Measurements from ENCODE around the gene ID2.

- no peak for TF ChIP-seq HOMEZ (CRISPR knock-in tag; IDR thresholded peaks at IDR 0.05; ENCODE audit: low read depth)
- TF ChIP-seq HMGA1 (CRISPR knock-in tag; conservative IDR thresholded peaks at IDR 0.05): no peak
- no peak for TF ChIP-seq GABPA (IDR thresholded peaks at IDR 0.05; ENCODE audit: low read depth, low read length)
- TF ChIP-seq GABPA (CRISPR knock-in tag; IDR thresholded peaks at IDR 0.05; ENCODE audit: low read depth): no peak
- no peak for TF ChIP-seq REL (CRISPR knock-in tag; conservative IDR thresholded peaks at IDR 0.05)
- no peak for TF ChIP-seq ZBTB26 (CRISPR knock-in tag; IDR thresholded peaks at IDR 0.05; ENCODE audit: borderline replicate concordance)
- TF ChIP-seq ZNF784 (CRISPR knock-in tag; IDR thresholded peaks at IDR 0.05; ENCODE audit: borderline replicate concordance): no peak
- no peak for TF ChIP-seq CTCF (CRISPR knock-in tag; IDR thresholded peaks at IDR 0.05)
- TF ChIP-seq XRCC5 (optimal IDR thresholded peaks at IDR 0.05; ENCODE audit: low read length): no peak
- TF ChIP-seq ZNF552 (CRISPR knock-in tag; IDR thresholded peaks at IDR 0.05; ENCODE audit: borderline replicate concordance): no peak
- TF ChIP-seq HMGXB4 (CRISPR knock-in tag; IDR thresholded peaks at IDR 0.05; ENCODE audit: borderline replicate concordance in 1 of 2, low read depth in 1 of 2): no peak
- no peak for TF ChIP-seq CEBPB (IDR thresholded peaks at IDR 0.05; ENCODE audit: borderline replicate concordance, low read depth, low read length)
These were observed 5.5 kb upstream of the ID2 start for GRCh38 chr2:8676191-8676920.

Data from HepG2 (cell line).